B cell (primary cell): ENCODE data around the gene FRMPD1.

Source experiments
- EZH2 ChIP-seq: IDR thresholded peaks from 2 replicates; pipeline ENCODE4 v1.6.1; 2012; ENCODE audit warnings: borderline replicate concordance, low read depth, mild to moderate bottlenecking, moderate library complexity, low read length; ENCODE audit not compliant: insufficient read depth, poor library complexity, severe bottlenecking
- TF ChIP-seq, protein P1 (sequence below): fragments of 200-600 bp; IDR thresholded peaks from one replicate; pipeline ENCODE4 v1.8.0; 2022; ENCODE audit warnings: antibody characterized with exemption, mild to moderate bottlenecking

DNA sequence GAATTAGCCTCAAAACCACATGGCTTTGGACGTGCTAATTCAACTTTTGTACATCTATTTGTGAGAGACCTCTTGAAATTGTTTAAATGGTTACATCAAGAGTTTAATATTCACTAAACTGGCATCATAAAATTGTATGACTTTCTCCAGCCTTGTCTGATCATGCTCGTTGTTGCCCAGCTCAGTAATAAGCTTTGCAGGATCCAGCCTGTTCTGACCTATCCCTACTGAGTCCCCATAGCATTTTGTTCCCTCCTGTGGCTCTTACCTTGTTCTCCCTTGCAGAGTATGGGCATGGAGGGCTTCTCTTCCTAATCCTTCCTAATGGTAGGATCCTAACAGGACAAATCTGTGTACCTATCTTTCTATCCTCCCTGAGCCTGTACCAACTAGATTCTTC, 127.8 kb downstream of the FRMPD1 start:
- TF ChIP-seq, protein P1, sequence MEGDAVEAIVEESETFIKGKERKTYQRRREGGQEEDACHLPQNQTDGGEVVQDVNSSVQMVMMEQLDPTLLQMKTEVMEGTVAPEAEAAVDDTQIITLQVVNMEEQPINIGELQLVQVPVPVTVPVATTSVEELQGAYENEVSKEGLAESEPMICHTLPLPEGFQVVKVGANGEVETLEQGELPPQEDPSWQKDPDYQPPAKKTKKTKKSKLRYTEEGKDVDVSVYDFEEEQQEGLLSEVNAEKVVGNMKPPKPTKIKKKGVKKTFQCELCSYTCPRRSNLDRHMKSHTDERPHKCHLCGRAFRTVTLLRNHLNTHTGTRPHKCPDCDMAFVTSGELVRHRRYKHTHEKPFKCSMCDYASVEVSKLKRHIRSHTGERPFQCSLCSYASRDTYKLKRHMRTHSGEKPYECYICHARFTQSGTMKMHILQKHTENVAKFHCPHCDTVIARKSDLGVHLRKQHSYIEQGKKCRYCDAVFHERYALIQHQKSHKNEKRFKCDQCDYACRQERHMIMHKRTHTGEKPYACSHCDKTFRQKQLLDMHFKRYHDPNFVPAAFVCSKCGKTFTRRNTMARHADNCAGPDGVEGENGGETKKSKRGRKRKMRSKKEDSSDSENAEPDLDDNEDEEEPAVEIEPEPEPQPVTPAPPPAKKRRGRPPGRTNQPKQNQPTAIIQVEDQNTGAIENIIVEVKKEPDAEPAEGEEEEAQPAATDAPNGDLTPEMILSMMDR = no peak
- no peak for TF ChIP-seq EZH2
